IPS-NIHi11 (cell line): Measurements from ENCODE around the gene KDM4E.

ENCODE experiments used
- DNase-seq: peaks from one replicate; pipeline ENCODE4 v3.0.0; 2012; ENCODE audit warnings: mixed read lengths, low spot score

Gene KDM4E

GRCh38 chr11:95050595-95051202, 25.6 kb downstream of the KDM4E start:
- no peak for DNase-seq

GRCh38 chr11:95054356-95054755, 29.3 kb downstream of the KDM4E start:
- DNase-seq, result no peak

- no peak for DNase-seq
These were observed 30.3 kb downstream of the KDM4E start for GRCh38 chr11:95055283-95055897.

GRCh38 chr11:95057959-95058358, 32.9 kb downstream of the KDM4E start:
- no peak for DNase-seq

- DNase-seq, result no peak
These were observed 33.6 kb downstream of the KDM4E start for GRCh38 chr11:95058621-95059020.

DNA sequence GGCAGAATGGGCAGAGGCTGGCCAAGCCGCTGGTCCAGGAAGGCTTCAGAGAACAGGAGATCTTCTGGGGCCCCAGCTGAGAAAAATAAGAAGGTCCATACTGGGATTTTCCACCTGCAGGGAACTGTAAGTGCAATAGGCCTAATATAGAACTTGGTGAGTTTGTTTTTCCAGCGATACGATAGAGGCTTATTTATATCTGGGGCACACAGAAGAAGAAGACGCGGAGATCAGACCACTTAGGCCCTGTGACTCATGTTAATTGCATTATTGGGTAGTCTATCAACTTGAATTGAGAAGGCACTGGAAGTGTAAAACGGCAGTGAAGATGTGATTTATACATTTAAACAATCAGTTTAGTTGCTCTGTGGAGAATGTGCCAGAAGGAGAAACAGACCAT, 34.0 kb downstream of the KDM4E start:
- DNase-seq, result no peak

GRCh38 chr11:95065336-95065735, 40.3 kb downstream of the KDM4E start:
- DNase-seq, result no peak

DNA sequence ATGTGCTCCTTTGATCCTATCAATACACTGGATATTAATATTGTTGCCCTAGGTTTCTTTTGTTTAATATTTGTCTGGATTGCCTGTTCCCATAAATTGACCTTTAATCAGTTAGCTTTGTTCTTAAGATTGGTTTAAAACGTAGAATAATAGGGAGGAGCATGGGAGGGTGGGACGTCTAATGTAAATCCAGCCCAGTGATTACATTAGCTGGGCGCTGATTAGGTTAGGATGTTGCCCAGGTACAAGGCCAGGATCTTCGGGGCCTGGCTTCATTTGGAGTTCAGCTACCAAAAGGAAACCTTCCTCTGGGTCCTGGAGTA, 41.6 kb downstream of the KDM4E start, which contains the start of gene SRSF8:
SRSF8 (plus strand) TSS at position 204 of the 323 bp plus-strand sequence. CDS start 308 bp downstream, outside the sequence.
- no peak for DNase-seq

GRCh38 chr11:95067039-95067840, 42.2 kb downstream of the KDM4E start:
- DNase-seq, result peak; percentile 63

DNA sequence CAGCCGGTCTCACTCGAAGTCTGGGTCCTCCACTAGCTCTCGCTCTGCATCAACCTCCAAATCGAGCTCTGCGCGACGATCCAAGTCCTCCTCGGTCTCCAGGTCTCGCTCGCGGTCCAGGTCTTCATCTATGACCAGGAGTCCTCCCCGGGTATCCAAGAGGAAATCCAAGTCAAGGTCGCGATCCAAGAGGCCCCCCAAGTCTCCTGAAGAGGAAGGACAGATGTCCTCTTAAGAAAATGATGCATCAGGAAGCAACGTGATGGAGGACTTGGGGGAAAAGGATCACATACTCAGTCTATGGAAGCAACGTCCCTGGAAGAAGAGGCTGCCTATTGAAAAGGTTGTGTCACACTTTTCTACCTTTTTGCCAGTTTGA, 42.8 kb downstream of the KDM4E start:
- DNase-seq, result no peak

GRCh38 chr11:95068549-95068948, 43.5 kb downstream of the KDM4E start:
- peak; percentile 23 for DNase-seq

DNA sequence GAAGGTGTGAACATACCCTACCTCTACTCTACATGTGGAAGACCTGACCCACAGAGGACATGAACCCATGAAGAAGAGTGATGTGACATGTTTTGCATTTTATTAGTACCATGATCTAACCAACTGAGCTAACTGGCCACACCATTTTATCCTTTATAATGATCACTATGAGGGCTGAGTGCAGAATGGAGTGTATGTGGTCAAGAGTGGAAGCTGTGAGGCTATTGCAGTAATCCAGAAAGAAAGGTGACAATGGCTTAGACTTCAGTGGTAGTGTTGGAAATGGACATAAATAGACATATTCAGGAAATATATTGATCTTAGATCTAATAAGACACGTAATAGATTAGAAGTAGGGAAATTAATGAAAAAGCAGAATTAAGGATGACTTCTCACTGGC, 45.4 kb downstream of the KDM4E start:
- no peak for DNase-seq

DNA sequence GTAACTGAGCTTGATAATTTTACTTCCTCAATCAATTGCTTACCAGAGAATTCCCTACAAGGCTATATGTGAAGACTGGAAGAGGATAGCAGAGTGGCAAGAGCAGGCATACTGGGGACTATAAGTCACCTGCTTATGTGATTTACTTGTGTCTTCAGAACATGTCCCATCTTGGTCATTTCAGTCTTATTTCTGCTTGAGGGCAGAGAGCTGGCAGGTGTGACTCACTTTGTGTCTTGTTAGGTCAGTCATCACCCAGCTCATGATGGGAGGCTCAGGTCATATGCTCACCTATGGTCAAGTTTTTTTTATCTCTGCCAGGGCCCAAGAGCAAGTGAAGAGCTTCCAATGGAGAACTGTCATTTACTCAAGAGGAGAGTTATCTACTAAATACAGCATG, 47.9 kb downstream of the KDM4E start:
- no peak for DNase-seq

- no peak for DNase-seq
These were observed 49.9 kb downstream of the KDM4E start for GRCh38 chr11:95074792-95075563.

DNA sequence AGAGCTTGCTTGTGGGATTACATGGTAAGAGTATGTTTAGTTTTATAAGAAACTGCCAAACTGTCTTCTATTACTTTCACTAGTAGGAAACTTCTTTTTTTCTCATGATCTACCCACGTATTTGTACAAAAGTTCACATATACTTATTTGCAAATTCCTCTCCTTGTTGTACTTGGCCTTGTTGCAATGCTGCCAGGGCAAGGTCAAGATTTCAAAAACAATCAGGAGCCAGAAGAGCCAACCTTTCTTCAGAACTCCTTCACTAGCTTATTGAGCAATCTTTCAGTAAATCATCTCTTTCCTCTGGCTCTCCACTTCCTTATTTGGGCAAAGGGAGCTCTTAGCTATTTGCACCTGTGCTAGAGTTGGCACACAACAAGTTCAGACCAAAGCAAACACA, 51.4 kb downstream of the KDM4E start:
- peak; percentile 21 for DNase-seq

GRCh38 chr11:95076981-95077380, 51.9 kb downstream of the KDM4E start:
- DNase-seq, result no peak
